Measurements from ENCODE around the gene PPP1R2C.

Gene PPP1R2C

GRCh38 chrX:42778096-42778495 is at the start of gene PPP1R2C:
Gene PPP1R2C (minus strand): TSS chrX:42778163. CDS start chrX:42778079, 84 bp downstream.
- no peak for DNase-seq (ENCODE audit: low spot score)
- no peak for TF ChIP-seq CTCF (IDR thresholded peaks at IDR 0.05; ENCODE audit: extremely low read depth, missing control alignments)

GRCh38 chrX:42825201-42825600 is 47.2 kb upstream of the PPP1R2C start:
- no peak for TF ChIP-seq CTCF (IDR thresholded peaks at IDR 0.05; ENCODE audit: extremely low read depth, missing control alignments)
- DNase-seq (ENCODE audit: low spot score) = no peak

- DNase-seq (ENCODE audit: low spot score) = no peak
- TF ChIP-seq CTCF (IDR thresholded peaks at IDR 0.05; ENCODE audit: extremely low read depth, missing control alignments) = no peak
These were observed 46.6 kb upstream of the PPP1R2C start for GRCh38 chrX:42824541-42824940.

GRCh38 chrX:42823443-42823842 is 45.5 kb upstream of the PPP1R2C start:
- no peak for TF ChIP-seq CTCF (IDR thresholded peaks at IDR 0.05; ENCODE audit: extremely low read depth, missing control alignments)
- DNase-seq (ENCODE audit: low spot score) = no peak

GRCh38 chrX:42821803-42822443 is 44.0 kb upstream of the PPP1R2C start:
- DNase-seq (ENCODE audit: low spot score) = no peak
- TF ChIP-seq CTCF (IDR thresholded peaks at IDR 0.05; ENCODE audit: extremely low read depth, missing control alignments) = no peak

- no peak for TF ChIP-seq CTCF (IDR thresholded peaks at IDR 0.05; ENCODE audit: extremely low read depth, missing control alignments)
- DNase-seq (ENCODE audit: low spot score) = no peak
These were observed 40.4 kb upstream of the PPP1R2C start for GRCh38 chrX:42818151-42818921.

GRCh38 chrX:42809569-42809968 is 31.6 kb upstream of the PPP1R2C start:
- DNase-seq (ENCODE audit: low spot score) = no peak
- no peak for TF ChIP-seq CTCF (IDR thresholded peaks at IDR 0.05; ENCODE audit: extremely low read depth, missing control alignments)

All from GM20000 (cell line).